Epithelial cell of proximal tubule (primary cell): ENCODE measurements around the gene CCDC187. TPM values are rescaled to one million over a fixed set of nuclear protein-coding genes. Genes with fewer than 3 reads are reported as not detected.
A peak's percentile ranks its signal among the peaks of the same experiment; 100 is the strongest.

Experiments used
- DNase-seq: peaks from one replicate; pipeline ENCODE4 v3.0.0-alpha.2; 2011; ENCODE audit warnings: low read depth
- H3K4me3 ChIP-seq: 2 replicates; pipeline ENCODE4 v1.5.1; 2011; ENCODE audit warnings: low read depth, mild to moderate bottlenecking, low read length
- total RNA-seq: library from RNA; depleted of rRNA; stranded (reverse); fragments of >200 nt; gene quantifications from 2 replicates; pipeline ENCODE4 v1.2.3, GENCODE V29; 2015
- TF ChIP-seq, protein P1 (sequence below): conservative IDR thresholded peaks from 2 replicates; pipeline ENCODE4 v1.5.1; 2012; ENCODE audit warnings: low read depth, mild to moderate bottlenecking, low read length

Gene CCDC187
- total RNA-seq, 1 donor from 2014 or later, result 0.75 TPM

DNA sequence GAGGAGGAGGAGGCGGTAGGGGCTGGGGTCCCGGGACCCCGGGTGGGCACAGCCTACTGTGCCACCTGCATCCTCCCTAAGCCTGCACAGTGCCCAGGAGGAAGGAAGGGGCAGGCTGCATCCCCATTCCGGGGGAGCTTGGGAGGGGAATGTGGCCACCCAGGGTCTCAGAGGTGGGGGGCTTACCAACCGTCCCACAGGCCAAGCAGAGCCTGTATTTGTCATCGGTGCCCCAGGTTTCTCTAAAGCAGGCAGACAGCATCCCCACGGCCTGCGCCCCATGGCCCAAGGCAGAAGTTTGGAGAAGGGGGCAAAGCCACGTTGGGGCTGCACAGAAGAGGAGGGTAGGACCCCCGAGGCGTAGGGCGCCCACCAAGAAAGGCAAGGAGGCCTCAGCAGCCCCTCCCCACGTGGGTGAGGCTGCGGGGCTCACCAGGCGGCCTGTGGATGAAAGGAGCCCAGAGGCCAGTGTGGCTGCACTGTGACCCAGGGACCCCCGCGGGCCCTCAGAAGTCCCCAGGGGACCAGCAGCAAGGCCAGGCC, 22.9 kb upstream of the CCDC187 start:
- peak overlapping the region; percentile 30 for H3K4me3 ChIP-seq
- DNase-seq, result no peak
- TF ChIP-seq, protein P1, sequence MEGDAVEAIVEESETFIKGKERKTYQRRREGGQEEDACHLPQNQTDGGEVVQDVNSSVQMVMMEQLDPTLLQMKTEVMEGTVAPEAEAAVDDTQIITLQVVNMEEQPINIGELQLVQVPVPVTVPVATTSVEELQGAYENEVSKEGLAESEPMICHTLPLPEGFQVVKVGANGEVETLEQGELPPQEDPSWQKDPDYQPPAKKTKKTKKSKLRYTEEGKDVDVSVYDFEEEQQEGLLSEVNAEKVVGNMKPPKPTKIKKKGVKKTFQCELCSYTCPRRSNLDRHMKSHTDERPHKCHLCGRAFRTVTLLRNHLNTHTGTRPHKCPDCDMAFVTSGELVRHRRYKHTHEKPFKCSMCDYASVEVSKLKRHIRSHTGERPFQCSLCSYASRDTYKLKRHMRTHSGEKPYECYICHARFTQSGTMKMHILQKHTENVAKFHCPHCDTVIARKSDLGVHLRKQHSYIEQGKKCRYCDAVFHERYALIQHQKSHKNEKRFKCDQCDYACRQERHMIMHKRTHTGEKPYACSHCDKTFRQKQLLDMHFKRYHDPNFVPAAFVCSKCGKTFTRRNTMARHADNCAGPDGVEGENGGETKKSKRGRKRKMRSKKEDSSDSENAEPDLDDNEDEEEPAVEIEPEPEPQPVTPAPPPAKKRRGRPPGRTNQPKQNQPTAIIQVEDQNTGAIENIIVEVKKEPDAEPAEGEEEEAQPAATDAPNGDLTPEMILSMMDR, result no peak

GRCh38 chr9:136326061-136326760, 22.3 kb upstream of the CCDC187 start:
- no peak overlapping the region for H3K4me3 ChIP-seq
- TF ChIP-seq, protein P1, result no peak
- DNase-seq, result no peak

- no peak for DNase-seq
- TF ChIP-seq, protein P1, result no peak
- no peak overlapping the region for H3K4me3 ChIP-seq
Observed at GRCh38 chr9:136325358-136325757, 21.5 kb upstream of the CCDC187 start.

GRCh38 chr9:136324501-136325300, 20.8 kb upstream of the CCDC187 start:
- no peak overlapping the region for H3K4me3 ChIP-seq
- DNase-seq, result no peak
- TF ChIP-seq, protein P1, result no peak

- no peak for DNase-seq
- TF ChIP-seq, protein P1, result no peak
- H3K4me3 ChIP-seq, result no peak overlapping the region
Observed at GRCh38 chr9:136323371-136323789, 19.5 kb upstream of the CCDC187 start.

GRCh38 chr9:136322756-136323330, 18.9 kb upstream of the CCDC187 start:
- DNase-seq, result no peak
- TF ChIP-seq, protein P1, result no peak
- H3K4me3 ChIP-seq, result no peak overlapping the region
